ENCODE results near the gene ECM2.

The ECM2 gene

DNA sequence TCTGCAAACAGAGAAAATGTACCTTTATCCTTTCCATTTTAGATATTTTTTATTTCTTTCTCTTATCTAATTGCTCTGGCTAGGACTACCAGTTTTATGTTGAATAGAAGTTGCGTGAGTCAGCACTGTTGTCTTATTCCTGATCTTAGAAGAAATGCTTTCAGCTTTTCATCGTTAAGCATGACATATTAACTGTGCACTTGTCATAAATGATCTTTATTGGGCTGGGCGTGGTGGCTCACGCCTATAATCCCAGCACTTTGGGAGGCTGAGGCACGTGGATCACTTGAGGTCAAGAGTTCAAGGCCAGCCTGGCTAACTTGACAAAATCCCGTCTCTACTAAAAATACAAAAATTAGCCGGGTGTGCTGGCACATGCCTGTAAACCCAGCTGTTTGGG lies 8.2 kb upstream of the ECM2 start:
- TF ChIP-seq, protein P1, sequence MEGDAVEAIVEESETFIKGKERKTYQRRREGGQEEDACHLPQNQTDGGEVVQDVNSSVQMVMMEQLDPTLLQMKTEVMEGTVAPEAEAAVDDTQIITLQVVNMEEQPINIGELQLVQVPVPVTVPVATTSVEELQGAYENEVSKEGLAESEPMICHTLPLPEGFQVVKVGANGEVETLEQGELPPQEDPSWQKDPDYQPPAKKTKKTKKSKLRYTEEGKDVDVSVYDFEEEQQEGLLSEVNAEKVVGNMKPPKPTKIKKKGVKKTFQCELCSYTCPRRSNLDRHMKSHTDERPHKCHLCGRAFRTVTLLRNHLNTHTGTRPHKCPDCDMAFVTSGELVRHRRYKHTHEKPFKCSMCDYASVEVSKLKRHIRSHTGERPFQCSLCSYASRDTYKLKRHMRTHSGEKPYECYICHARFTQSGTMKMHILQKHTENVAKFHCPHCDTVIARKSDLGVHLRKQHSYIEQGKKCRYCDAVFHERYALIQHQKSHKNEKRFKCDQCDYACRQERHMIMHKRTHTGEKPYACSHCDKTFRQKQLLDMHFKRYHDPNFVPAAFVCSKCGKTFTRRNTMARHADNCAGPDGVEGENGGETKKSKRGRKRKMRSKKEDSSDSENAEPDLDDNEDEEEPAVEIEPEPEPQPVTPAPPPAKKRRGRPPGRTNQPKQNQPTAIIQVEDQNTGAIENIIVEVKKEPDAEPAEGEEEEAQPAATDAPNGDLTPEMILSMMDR (IDR thresholded peaks at IDR 0.05; ENCODE audit: insufficient read depth, low read depth, low read length, missing control alignments): no peak
- DNase-seq (ENCODE audit: low read depth): no peak
- H3K4me3 ChIP-seq (ENCODE audit: low read depth, low read length): no peak overlapping the region

- TF ChIP-seq, protein P1 (IDR thresholded peaks at IDR 0.05; ENCODE audit: insufficient read depth, low read depth, low read length, missing control alignments): no peak
- no peak for DNase-seq (ENCODE audit: low read depth)
- H3K4me3 ChIP-seq (ENCODE audit: low read depth, low read length): no peak overlapping the region
Observed at GRCh38 chr9:92538541-92538940, 2.8 kb upstream of the ECM2 start.

DNA sequence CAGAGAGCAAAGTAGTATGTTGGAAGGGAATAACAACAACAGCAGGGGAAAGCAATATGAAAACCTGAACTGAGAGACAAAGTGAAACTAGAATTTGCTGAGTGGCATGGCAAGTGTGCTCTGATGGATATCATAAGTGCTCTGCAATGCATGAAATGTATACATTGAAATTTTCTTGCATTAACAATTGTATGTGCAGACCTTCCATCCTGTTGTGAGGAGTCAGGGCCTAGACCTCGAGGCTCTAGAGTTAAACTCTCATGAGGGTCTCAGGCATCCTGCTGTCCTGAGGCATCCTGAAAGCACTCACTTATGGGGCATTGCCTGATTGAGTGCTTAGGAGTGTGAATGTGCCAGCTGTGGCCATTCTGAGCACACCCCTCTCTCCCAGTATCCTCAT lies 1.1 kb downstream of the ECM2 start:
- TF ChIP-seq, protein P1 (IDR thresholded peaks at IDR 0.05; ENCODE audit: insufficient read depth, low read depth, low read length, missing control alignments): no peak
- peak overlapping the region; percentile 34 for H3K4me3 ChIP-seq (ENCODE audit: low read depth, low read length)
- peak; percentile 51 for DNase-seq (ENCODE audit: low read depth)

GRCh38 chr9:92534204-92534603 lies 1.6 kb downstream of the ECM2 start:
- DNase-seq (ENCODE audit: low read depth): peak; percentile 39
- TF ChIP-seq, protein P1 (IDR thresholded peaks at IDR 0.05; ENCODE audit: insufficient read depth, low read depth, low read length, missing control alignments): no peak
- H3K4me3 ChIP-seq (ENCODE audit: low read depth, low read length): peak overlapping the region; percentile 9; the same call in 1 of the 2 replicates

DNA sequence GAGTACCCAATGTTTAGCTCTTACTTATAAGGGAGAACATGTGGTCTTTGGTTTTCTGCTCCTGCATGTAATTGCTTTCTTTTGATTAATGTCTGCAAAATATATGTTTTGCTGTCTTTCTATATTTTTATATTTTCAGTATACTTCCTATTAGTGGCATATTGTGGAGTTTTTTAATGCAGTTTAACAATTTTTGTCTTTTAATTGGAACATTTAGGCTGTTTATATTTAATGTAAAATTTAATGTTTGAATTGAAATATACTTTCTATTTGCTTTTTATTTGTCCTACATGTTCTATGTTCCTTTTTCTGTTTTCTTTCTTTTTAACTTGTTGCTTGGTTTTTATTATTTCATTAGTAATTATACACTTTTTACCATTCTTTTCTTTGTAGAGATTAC lies 4.9 kb downstream of the ECM2 start:
- DNase-seq (ENCODE audit: low read depth): no peak
- TF ChIP-seq, protein P1 (IDR thresholded peaks at IDR 0.05; ENCODE audit: insufficient read depth, low read depth, low read length, missing control alignments): no peak
- H3K4me3 ChIP-seq (ENCODE audit: low read depth, low read length): no peak overlapping the region

GRCh38 chr9:92529124-92529523 lies 6.7 kb downstream of the ECM2 start:
- TF ChIP-seq, protein P1 (IDR thresholded peaks at IDR 0.05; ENCODE audit: insufficient read depth, low read depth, low read length, missing control alignments): no peak
- no peak for DNase-seq (ENCODE audit: low read depth)
- H3K4me3 ChIP-seq (ENCODE audit: low read depth, low read length): no peak overlapping the region

- TF ChIP-seq, protein P1 (IDR thresholded peaks at IDR 0.05; ENCODE audit: insufficient read depth, low read depth, low read length, missing control alignments): no peak
- DNase-seq (ENCODE audit: low read depth): no peak
- no peak overlapping the region for H3K4me3 ChIP-seq (ENCODE audit: low read depth, low read length)
Observed at GRCh38 chr9:92528522-92528849, 7.3 kb downstream of the ECM2 start.
